Calu3 (cell line): ENCODE measurements around the gene SMYD5. TPM values are rescaled to one million over a fixed set of nuclear protein-coding genes. Genes with fewer than 3 reads are reported as not detected.

ENCODE experiments used
- BruUV-seq: library from RNA; stranded (reverse); fragments of 400-500 nt; replicated peaks from 2 replicates; lab custom pipeline; 2021; lab: Mats Ljungman, UMichigan
- CTCF ChIA-PET: fragments of 300-600 bp; sonication (Branson Sonifier 250); formaldehyde crosslinking; loops from one replicate; lab custom pipeline; 2022; ENCODE audit warnings: antibody characterized with exemption; lab: Charles Lee
- DNase-seq: peaks from one replicate; pipeline ENCODE4 v3.0.0; 2022
- H3K27ac Mint-ChIP-seq: one replicate; pipeline ENCODE4 v1.8.0; 2022; ENCODE audit warnings: mixed read lengths; ENCODE audit not compliant: unreplicated experiment
- H3K27me3 Mint-ChIP-seq: one replicate; pipeline ENCODE4 v1.8.0; 2022; ENCODE audit warnings: mixed read lengths; ENCODE audit not compliant: unreplicated experiment
- H3K36me3 Mint-ChIP-seq: one replicate; pipeline ENCODE4 v1.8.0; 2022; ENCODE audit warnings: mild to moderate bottlenecking, moderate library complexity, mixed read lengths; ENCODE audit not compliant: insufficient read depth, unreplicated experiment
- H3K4me1 Mint-ChIP-seq: one replicate; pipeline ENCODE4 v1.8.0; 2022; ENCODE audit warnings: mild to moderate bottlenecking, low read depth, mixed read lengths; ENCODE audit not compliant: unreplicated experiment
- H3K4me3 Mint-ChIP-seq: one replicate; pipeline ENCODE4 v1.8.0; 2022; ENCODE audit warnings: mild to moderate bottlenecking, low read depth, moderate library complexity, mixed read lengths; ENCODE audit not compliant: unreplicated experiment
- H3K9me3 Mint-ChIP-seq: one replicate; pipeline ENCODE4 v1.8.0; 2022; ENCODE audit warnings: low read depth, mixed read lengths; ENCODE audit not compliant: unreplicated experiment
- intact Hi-C: fragments of 100-400 bp; cut with micrococcal nuclease; formaldehyde crosslinking; loops from one replicate; pipeline ENCODE4 v1.10.0; 2022; ENCODE audit not compliant: unreplicated experiment
- total RNA-seq: library from RNA; stranded (reverse); gene quantifications from 2 replicates; pipeline ENCODE4 v1.2.3, GENCODE V29; 2022
- TF ChIP-seq, protein P1 (sequence below): fragments of 200-600 bp; IDR thresholded peaks from one replicate; pipeline ENCODE4 v1.8.0; 2022; ENCODE audit warnings: antibody characterized with exemption; ENCODE audit not compliant: unreplicated experiment

SMYD5 gene
- total RNA-seq, 1 experiment from 2014 or later, result 32.1 TPM

DNA sequence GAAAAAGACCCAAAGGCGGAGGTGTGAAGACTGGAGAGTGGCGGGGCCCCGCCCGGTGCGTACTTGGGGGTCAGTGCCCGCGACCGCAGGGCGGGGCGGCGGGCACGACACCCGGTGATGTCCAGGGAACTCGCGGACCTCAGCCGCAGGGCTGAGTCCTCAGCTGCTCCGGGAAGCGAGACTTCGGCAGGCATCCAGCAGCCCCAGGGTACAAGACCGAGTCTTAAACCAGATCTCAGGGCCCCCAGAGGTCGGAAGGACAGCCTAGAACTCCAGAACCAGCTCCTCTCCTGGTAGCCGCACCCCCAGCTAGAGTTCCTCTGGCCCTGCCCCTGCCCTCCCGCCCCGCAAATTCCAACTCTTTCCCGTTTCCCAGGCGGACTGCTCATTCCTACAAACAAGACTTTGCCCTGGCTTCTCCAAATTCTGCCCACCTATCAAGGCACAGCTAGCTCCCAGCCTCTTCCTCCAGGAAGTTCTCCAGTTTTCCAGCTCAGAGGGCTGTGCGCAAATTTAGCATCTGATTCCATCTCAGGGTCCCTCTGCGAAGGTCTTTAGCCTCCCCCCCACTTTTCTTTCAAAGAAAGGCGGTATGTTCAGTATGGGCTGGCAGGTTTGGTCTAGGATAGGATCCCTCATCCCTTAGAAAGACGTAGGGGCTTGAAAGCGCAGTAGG lies 37.7 kb upstream of the SMYD5 start:
- Mint-ChIP-seq H3K4me3 (peak overlapping the region; percentile 86), H3K27ac (no peak overlapping the region)
- BruUV-seq, result no TSS peak

DNA sequence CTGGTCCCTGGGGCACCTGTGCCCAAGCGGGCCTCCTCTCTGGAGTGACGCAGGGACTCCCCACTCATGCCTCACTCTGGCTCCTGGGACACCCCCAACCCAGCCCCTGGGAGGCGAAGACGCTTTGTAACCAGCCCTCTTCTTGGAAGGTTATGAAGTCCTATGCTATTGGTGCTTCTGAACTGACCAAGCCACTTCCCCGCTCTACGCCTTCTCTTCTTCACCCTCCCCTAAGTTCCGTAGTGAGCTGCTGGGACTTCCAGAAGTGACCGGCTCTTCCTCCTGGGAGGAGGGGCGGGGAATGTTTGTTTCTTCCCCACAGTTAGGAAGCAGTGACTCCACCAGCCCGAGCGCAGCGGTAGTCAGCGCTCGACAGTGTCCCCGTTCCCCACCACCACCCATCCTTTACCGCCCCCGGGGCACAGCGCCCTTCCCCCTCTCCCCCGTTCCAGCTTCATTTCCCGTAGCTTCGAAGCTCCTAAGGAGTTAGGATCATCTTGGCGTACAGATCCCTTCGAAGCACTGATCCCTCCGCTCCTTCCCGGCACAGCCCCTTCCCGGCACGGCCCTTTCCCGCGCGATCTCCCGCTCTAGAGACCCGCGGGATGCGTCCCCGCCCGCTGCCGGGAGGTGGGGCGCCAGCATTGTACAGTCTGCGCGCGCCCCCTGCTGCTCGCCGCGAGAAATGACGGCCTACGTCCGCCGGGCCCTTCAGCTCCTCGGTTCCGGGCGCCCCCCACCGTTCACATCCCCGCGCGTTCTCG lies 37.0 kb upstream of the SMYD5 start:
- peak; percentile 94 for DNase-seq
- H3K9me3 Mint-ChIP-seq, result no peaks in the 10 kb centered on the region
- TF ChIP-seq, protein P1, sequence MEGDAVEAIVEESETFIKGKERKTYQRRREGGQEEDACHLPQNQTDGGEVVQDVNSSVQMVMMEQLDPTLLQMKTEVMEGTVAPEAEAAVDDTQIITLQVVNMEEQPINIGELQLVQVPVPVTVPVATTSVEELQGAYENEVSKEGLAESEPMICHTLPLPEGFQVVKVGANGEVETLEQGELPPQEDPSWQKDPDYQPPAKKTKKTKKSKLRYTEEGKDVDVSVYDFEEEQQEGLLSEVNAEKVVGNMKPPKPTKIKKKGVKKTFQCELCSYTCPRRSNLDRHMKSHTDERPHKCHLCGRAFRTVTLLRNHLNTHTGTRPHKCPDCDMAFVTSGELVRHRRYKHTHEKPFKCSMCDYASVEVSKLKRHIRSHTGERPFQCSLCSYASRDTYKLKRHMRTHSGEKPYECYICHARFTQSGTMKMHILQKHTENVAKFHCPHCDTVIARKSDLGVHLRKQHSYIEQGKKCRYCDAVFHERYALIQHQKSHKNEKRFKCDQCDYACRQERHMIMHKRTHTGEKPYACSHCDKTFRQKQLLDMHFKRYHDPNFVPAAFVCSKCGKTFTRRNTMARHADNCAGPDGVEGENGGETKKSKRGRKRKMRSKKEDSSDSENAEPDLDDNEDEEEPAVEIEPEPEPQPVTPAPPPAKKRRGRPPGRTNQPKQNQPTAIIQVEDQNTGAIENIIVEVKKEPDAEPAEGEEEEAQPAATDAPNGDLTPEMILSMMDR, result peak; percentile 95
- H3K27me3 Mint-ChIP-seq, result peaks cover 86% of the 10 kb centered on the region
- CTCF ChIA-PET, result interaction anchor here (0.6 to 2.3 kb wide), 18 partner anchors 16 to 319 kb away, joined by 3 to 38 read pairs (median 4); partner anchors contain the start of genes SMYD5 and SPR
- intact Hi-C loops, result loop anchor here (2.0 to 5.0 kb wide), 3 partner anchors 35 to 284 kb away; partner anchors contain the start of gene SMYD5
- no TSS peak for BruUV-seq
- H3K4me3 Mint-ChIP-seq, result peak overlapping the region; percentile 86
- no peak overlapping the region for H3K27ac Mint-ChIP-seq
- H3K36me3 Mint-ChIP-seq, result peaks cover 16% of the 10 kb centered on the region
- peaks cover 9% of the 10 kb centered on the region for H3K4me1 Mint-ChIP-seq

More for the DNA sequence above, 37.7 kb upstream of the SMYD5 start:
- Mint-ChIP-seq H3K36me3 (peaks cover 16% of the 10 kb centered on the region), H3K27me3 (peaks cover 91% of the 10 kb centered on the region), H3K4me1 (peaks cover 9% of the 10 kb centered on the region), H3K9me3 (no peaks in the 10 kb centered on the region)
- CTCF ChIA-PET, result interaction anchor here (0.8 to 2.3 kb wide), 11 partner anchors 20 to 289 kb away, joined by 3 to 38 read pairs (median 6); partner anchors contain the start of genes SMYD5 and SPR
- intact Hi-C loops, result loop anchor here (2.0 to 5.0 kb wide), 3 partner anchors 36 to 284 kb away; partner anchors contain the start of gene SMYD5
- TF ChIP-seq, protein P1, result no peak
- DNase-seq, result no peak

DNA sequence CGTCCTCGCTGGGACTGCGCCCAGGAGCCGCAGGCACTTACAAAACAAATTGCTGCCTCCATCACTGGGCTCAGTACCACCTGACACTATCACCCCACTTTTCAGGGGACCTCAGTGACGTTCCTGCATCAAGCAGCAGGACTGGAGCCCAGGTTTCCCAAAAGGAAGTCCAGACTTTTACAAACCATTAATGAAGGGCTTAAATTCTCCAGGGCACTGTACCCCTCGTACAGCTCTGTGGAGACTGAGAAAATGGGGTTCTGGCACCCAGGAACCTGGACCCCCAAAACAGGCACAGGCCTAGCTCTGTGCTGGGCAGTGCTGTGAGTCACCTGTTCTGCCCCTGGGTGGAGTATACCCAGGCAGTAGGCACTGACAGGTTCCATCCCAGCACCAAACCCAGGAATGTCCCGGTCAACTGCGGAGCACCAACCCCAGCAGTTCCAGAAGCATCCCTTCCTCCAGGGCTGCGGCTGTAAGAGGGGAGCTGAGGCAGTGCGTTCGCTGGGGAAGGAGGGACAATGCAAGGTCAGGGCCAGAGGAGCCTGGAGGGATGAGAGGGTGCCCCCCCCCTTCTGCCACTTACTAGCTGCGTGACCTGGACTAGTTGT lies 36.3 kb upstream of the SMYD5 start:
- Mint-ChIP-seq H3K4me3 (peak overlapping the region; percentile 86), H3K36me3 (peaks cover 16% of the 10 kb centered on the region), H3K27me3 (peaks cover 83% of the 10 kb centered on the region), H3K9me3 (no peaks in the 10 kb centered on the region), H3K4me1 (peaks cover 9% of the 10 kb centered on the region), H3K27ac (no peak overlapping the region)
- CTCF ChIA-PET, result interaction anchor here (0.6 to 2.3 kb wide), 17 partner anchors 10 to 320 kb away, joined by 3 to 38 read pairs (median 6); partner anchors contain the start of genes SMYD5 and SPR
- intact Hi-C loops, result loop anchor here (2.0 to 5.0 kb wide), 3 partner anchors 35 to 285 kb away; partner anchors contain the start of gene SMYD5
- no peak for DNase-seq
- TF ChIP-seq, protein P1, result no peak
- BruUV-seq, result no TSS peak

DNA sequence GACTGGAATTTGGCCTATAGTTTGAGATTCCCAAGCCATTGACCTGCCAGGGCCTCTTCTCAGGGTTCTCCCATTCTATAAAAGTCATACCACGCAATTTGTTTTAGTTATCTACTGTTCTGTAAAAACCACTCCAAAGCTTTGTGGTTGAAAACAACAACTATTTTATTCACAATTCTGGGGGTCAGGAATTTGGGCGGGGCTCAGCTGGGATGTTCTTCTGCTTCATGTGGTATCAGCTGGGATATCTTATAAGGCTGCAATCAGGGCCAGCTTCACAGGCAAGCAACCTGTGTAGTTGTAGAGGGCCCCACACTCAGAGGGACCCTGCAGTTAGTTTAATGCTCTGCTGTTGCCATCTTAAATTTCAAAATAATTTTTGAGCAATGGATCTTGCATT lies 28.1 kb upstream of the SMYD5 start:
- CTCF ChIA-PET, result no interaction called here
- H3K4me1 Mint-ChIP-seq, result peaks cover 6% of the 10 kb centered on the region
- no TSS peak for BruUV-seq
- intact Hi-C loops, result no loop called here
- DNase-seq, result no peak
- no peak overlapping the region for H3K27ac Mint-ChIP-seq
- TF ChIP-seq, protein P1, result no peak
- peaks cover 89% of the 10 kb centered on the region for H3K27me3 Mint-ChIP-seq
- no peaks in the 10 kb centered on the region for H3K36me3 Mint-ChIP-seq
- H3K9me3 Mint-ChIP-seq, result no peaks in the 10 kb centered on the region
- H3K4me3 Mint-ChIP-seq, result no peak overlapping the region
